Neural cell (in vitro differentiated cells): Measurements from ENCODE around the gene TMED6. TPM values are rescaled to one million over a fixed set of nuclear protein-coding genes. Genes with fewer than 3 reads are reported as not detected.

Experiments used
- H2AFZ ChIP-seq: fragments of 200-600, 300-800 bp; sonication (generic), shearing (Covaris generic); 2 replicates; pipeline ENCODE4 v1.6.0; 2014; ENCODE audit warnings: low read depth, mild to moderate bottlenecking, antibody characterized with exemption, low read length, moderate library complexity
- H3F3A ChIP-seq: fragments of 200-600 bp; shearing (Covaris generic); 2 replicates; pipeline ENCODE4 v1.6.1; 2016; ENCODE audit warnings: mild to moderate bottlenecking, moderate library complexity, mixed read lengths, antibody characterized with exemption, low read length; ENCODE audit not compliant: insufficient read depth, poor library complexity, severe bottlenecking
- H3K27ac ChIP-seq: fragments of 200-600, 300-800 bp; sonication (generic), shearing (Covaris generic); 2 replicates; pipeline ENCODE4 v1.5.1; 2014; ENCODE audit warnings: mild to moderate bottlenecking, low read length, moderate library complexity
- H3K27me3 ChIP-seq: fragments of 300-800, 200-600 bp; sonication (generic), shearing (Covaris generic); 2 replicates; pipeline ENCODE4 v1.6.0; 2014; ENCODE audit warnings: mild to moderate bottlenecking, low read depth, low read length, moderate library complexity; ENCODE audit not compliant: insufficient read depth
- H3K36me3 ChIP-seq: fragments of 300-800, 200-600 bp; sonication (generic), shearing (Covaris generic); 2 replicates; pipeline ENCODE4 v1.5.1; 2014; ENCODE audit warnings: mild to moderate bottlenecking, antibody characterized with exemption, low read length, moderate library complexity; ENCODE audit not compliant: insufficient read depth
- H3K4me2 ChIP-seq: fragments of 300-800, 200-600 bp; sonication (generic), shearing (Covaris generic); 2 replicates; pipeline ENCODE4 v1.6.0; 2014; ENCODE audit warnings: mild to moderate bottlenecking, low read length
- H3K4me3 ChIP-seq: fragments of 300-800, 200-600 bp; sonication (generic), shearing (Covaris generic); 2 replicates; pipeline ENCODE4 v1.5.1; 2014; ENCODE audit warnings: mild to moderate bottlenecking, low read length, moderate library complexity
- H3K79me2 ChIP-seq: fragments of 200-600 bp; shearing (Covaris generic); replicated peaks from 2 replicates; pipeline ENCODE4 v1.6.0; 2014; ENCODE audit warnings: mild to moderate bottlenecking, low read length, moderate library complexity; ENCODE audit not compliant: insufficient read depth
- H3K9ac ChIP-seq: fragments of 300-800, 200-600 bp; sonication (generic), shearing (Covaris generic); 2 replicates; pipeline ENCODE4 v1.6.1; 2016; ENCODE audit warnings: mild to moderate bottlenecking, low read length, mixed read lengths
- H3K9me2 ChIP-seq: fragments of 200-600 bp; shearing (Covaris generic); 2 replicates; pipeline ENCODE4 v1.6.1; 2016; ENCODE audit warnings: mild to moderate bottlenecking, low read length, mixed read lengths; ENCODE audit not compliant: insufficient read depth
- H3K9me3 ChIP-seq: fragments of 200-600, 300-800 bp; sonication (generic), shearing (Covaris generic); 2 replicates; pipeline ENCODE4 v1.6.1; 2016; ENCODE audit warnings: mild to moderate bottlenecking, mixed run types, low read length, moderate library complexity, mixed read lengths
- H4K20me1 ChIP-seq: fragments of 200-600 bp; shearing (Covaris generic); 2 replicates; pipeline ENCODE4 v1.6.1; 2016; ENCODE audit warnings: mild to moderate bottlenecking, mixed run types; ENCODE audit not compliant: insufficient read depth
- EP300 ChIP-seq: fragments of 450-650 bp; conservative IDR thresholded peaks from 2 replicates; pipeline ENCODE4 v1.6.1; 2014; ENCODE audit warnings: antibody characterized with exemption, mild to moderate bottlenecking, moderate library complexity; ENCODE audit not compliant: poor library complexity, severe bottlenecking
- MXI1 ChIP-seq: fragments of 450-650 bp; conservative IDR thresholded peaks from 2 replicates; pipeline ENCODE4 v1.6.1; 2014; ENCODE audit warnings: antibody characterized with exemption, mild to moderate bottlenecking; ENCODE audit not compliant: poor library complexity, severe bottlenecking
- RAD21 ChIP-seq: fragments of 450-650 bp; conservative IDR thresholded peaks from 2 replicates; pipeline ENCODE4 v1.6.1; 2014; ENCODE audit warnings: antibody characterized with exemption, mild to moderate bottlenecking, moderate library complexity
- SMC3 ChIP-seq: fragments of 450-650 bp; conservative IDR thresholded peaks from 2 replicates; pipeline ENCODE4 v1.6.1; 2014; ENCODE audit warnings: antibody characterized with exemption, mild to moderate bottlenecking, moderate library complexity; ENCODE audit not compliant: poor library complexity
- TAF1 ChIP-seq: IDR thresholded peaks from 2 replicates; pipeline ENCODE4 v1.6.1; 2012; ENCODE audit warnings: low read depth
- polyA plus RNA-seq: library from polyadenylated mRNA; depleted of rRNA; stranded (reverse); fragments of >200 nt; gene quantifications from 2 replicates; pipeline ENCODE4 v1.2.3, GENCODE V29; 2014
- TF ChIP-seq, protein P1 (sequence below): IDR thresholded peaks from 2 replicates; pipeline ENCODE4 v1.6.1; 2012; ENCODE audit warnings: borderline replicate concordance
- TF ChIP-seq, protein P2 (sequence below): fragments of 450-650 bp; IDR thresholded peaks from 2 replicates; pipeline ENCODE4 v1.5.1; 2014; ENCODE audit warnings: antibody characterized with exemption, mild to moderate bottlenecking, moderate library complexity; ENCODE audit not compliant: poor library complexity, severe bottlenecking

The TMED6 gene
- polyA plus RNA-seq, 1 donor from 2014 or later, result not detected

DNA sequence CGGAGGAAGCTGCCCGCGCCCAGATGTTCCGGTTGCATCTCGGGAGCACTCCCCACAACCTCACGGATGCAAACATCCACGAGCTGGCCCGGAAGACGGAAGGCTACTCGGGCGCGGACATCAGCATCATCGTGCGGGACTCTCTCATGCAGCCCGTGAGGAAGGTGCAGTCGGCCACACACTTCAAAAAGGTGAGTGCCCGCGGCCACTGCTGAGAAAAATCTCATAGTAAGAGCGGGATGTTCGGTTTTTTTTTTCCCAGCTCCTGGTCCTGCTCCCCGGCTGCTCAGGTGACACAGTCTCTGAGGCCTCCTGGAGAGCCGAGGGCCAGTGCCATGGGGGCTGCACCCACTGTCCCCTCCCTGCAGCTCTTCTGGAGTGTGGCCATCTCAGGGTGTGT, 30.5 kb downstream of the TMED6 start:
- H3K4me2 ChIP-seq, result no peak overlapping the region
- no peak overlapping the region for H3K9ac ChIP-seq
- H2AFZ ChIP-seq, result no peak overlapping the region
- no peak for TF ChIP-seq SMC3
- TF ChIP-seq, protein P1, sequence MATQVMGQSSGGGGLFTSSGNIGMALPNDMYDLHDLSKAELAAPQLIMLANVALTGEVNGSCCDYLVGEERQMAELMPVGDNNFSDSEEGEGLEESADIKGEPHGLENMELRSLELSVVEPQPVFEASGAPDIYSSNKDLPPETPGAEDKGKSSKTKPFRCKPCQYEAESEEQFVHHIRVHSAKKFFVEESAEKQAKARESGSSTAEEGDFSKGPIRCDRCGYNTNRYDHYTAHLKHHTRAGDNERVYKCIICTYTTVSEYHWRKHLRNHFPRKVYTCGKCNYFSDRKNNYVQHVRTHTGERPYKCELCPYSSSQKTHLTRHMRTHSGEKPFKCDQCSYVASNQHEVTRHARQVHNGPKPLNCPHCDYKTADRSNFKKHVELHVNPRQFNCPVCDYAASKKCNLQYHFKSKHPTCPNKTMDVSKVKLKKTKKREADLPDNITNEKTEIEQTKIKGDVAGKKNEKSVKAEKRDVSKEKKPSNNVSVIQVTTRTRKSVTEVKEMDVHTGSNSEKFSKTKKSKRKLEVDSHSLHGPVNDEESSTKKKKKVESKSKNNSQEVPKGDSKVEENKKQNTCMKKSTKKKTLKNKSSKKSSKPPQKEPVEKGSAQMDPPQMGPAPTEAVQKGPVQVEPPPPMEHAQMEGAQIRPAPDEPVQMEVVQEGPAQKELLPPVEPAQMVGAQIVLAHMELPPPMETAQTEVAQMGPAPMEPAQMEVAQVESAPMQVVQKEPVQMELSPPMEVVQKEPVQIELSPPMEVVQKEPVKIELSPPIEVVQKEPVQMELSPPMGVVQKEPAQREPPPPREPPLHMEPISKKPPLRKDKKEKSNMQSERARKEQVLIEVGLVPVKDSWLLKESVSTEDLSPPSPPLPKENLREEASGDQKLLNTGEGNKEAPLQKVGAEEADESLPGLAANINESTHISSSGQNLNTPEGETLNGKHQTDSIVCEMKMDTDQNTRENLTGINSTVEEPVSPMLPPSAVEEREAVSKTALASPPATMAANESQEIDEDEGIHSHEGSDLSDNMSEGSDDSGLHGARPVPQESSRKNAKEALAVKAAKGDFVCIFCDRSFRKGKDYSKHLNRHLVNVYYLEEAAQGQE, result no peak
- no peak overlapping the region for H3K4me3 ChIP-seq
- no peak overlapping the region for H3K27ac ChIP-seq
- H3K36me3 ChIP-seq, result peaks cover 2% of the 10 kb centered on the region
- peaks cover 6% of the 10 kb centered on the region for H4K20me1 ChIP-seq
- no peaks in the 10 kb centered on the region for H3F3A ChIP-seq
- H3K9me3 ChIP-seq, result no peaks in the 10 kb centered on the region
- no peaks in the 10 kb centered on the region for H3K27me3 ChIP-seq
- peaks cover 11% of the 10 kb centered on the region for H3K79me2 ChIP-seq
- H3K9me2 ChIP-seq, result no peaks in the 10 kb centered on the region

GRCh38 chr16:69320740-69321073, 30.9 kb downstream of the TMED6 start:
- no peak overlapping the region for H2AFZ ChIP-seq
- peaks cover 6% of the 10 kb centered on the region for H4K20me1 ChIP-seq
- no peaks in the 10 kb centered on the region for H3K27me3 ChIP-seq
- H3K79me2 ChIP-seq, result peaks cover 8% of the 10 kb centered on the region
- no peak overlapping the region for H3K9ac ChIP-seq
- no peaks in the 10 kb centered on the region for H3F3A ChIP-seq
- H3K36me3 ChIP-seq, result peaks cover 6% of the 10 kb centered on the region
- no peak overlapping the region for H3K4me2 ChIP-seq
- H3K4me3 ChIP-seq, result no peak overlapping the region
- TF ChIP-seq TAF1, result no peak
- TF ChIP-seq EP300, result no peak
- TF ChIP-seq, protein P1, result no peak
- TF ChIP-seq MXI1, result no peak
- no peak for TF ChIP-seq SMC3
- TF ChIP-seq, protein P2, sequence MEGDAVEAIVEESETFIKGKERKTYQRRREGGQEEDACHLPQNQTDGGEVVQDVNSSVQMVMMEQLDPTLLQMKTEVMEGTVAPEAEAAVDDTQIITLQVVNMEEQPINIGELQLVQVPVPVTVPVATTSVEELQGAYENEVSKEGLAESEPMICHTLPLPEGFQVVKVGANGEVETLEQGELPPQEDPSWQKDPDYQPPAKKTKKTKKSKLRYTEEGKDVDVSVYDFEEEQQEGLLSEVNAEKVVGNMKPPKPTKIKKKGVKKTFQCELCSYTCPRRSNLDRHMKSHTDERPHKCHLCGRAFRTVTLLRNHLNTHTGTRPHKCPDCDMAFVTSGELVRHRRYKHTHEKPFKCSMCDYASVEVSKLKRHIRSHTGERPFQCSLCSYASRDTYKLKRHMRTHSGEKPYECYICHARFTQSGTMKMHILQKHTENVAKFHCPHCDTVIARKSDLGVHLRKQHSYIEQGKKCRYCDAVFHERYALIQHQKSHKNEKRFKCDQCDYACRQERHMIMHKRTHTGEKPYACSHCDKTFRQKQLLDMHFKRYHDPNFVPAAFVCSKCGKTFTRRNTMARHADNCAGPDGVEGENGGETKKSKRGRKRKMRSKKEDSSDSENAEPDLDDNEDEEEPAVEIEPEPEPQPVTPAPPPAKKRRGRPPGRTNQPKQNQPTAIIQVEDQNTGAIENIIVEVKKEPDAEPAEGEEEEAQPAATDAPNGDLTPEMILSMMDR, result no peak
- no peak for TF ChIP-seq RAD21
- no peak overlapping the region for H3K27ac ChIP-seq
- no peaks in the 10 kb centered on the region for H3K9me2 ChIP-seq
- no peaks in the 10 kb centered on the region for H3K9me3 ChIP-seq
